Stimulated activated CD4-positive, alpha-beta T cell treated with anti-CD3 and anti-CD28 coated beads, Interleukin-2, amount 100 ng/mL, for 4 hours (primary cell): ENCODE data around the gene ALDH3B2.
"Not testable (repeated sequence)": the region's sequence is repeated elsewhere in the genome, so short reads cannot be mapped to it uniquely, and the experiment has no call there.

ENCODE experiments used
- DNase-seq: peaks from one replicate; pipeline ENCODE4 v3.0.0-alpha.2; 2020; ENCODE audit warnings: low read depth

The ALDH3B2 gene

GRCh38 chr11:67642173-67643120 lies 32.0 kb downstream of the ALDH3B2 start:
- no peak for DNase-seq

DNA sequence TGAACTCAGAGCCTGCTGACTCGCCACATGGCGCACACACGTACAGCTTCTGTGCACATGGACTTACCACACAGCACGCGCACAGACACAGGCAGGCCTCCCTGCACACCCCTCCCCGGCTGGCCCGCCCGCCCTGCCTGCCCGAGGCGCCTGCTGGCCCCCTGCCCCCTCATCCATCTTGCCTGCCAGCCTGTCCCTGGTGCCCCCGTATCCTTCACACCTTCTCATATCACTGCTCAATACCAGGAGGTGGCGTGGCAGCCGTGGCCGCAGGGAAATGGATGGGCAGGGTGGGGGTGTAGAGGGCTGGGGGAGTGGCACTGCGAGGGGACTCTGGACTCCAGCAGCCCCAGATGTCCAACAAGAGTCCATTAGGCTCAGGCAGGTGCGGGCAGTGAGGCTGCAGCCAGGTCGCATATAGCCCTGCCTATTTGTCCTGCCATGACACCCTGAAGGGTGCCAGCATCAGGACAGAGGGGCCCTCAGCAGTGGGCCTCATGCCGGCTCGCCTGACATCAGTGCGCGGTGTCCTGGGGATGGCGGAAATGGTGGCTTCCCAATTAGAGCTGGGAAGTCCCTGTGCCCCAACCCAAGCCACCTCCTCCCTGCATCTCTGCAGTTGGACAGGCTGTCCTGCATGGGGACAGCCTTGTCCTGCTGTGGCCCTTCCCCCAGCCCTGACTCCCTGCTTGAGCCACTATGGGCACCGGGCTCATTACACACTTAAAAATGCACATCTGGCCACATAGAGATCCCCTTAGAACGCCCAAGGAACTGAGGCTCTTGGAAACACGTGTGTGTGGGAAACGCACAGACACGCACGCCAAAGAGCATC lies 32.9 kb downstream of the ALDH3B2 start:
- no peak for DNase-seq

GRCh38 chr11:67640758-67641337 lies 33.6 kb downstream of the ALDH3B2 start:
- no peak for DNase-seq

DNA sequence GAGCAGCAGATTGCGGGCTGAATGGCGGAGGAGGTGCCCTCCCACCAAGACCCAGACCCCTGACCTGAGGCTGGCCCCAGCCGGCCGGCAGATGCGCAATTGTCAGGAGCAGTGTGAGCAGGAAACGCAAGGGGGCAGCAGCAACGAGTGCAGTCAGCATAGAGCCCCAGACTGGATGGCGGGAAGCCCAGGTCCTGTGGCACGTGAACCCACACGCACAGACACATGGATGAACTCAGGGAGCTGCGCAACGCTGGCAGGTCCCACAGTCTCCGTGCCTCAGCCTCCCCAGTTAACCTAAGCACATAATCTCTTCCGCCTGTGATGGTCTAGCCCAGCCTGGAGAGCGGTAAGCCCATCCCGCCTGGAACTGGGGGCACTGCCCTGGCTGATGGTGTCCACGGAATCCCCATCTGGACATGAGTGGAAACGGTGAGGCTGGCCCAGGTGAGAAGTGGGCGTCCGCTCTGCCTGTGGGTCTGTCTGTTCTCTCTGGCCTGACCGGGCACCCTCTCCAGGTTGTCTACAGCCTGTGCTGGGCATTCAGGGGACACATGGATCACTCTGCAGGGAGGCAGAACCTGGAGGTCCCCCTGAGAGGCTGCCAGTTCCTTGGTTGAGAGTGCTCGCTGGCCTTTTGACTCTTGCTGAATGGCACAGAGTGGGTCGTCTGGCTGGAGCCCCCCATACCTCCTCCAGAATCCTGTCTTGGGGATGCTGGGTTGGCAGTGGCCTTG lies 34.2 kb downstream of the ALDH3B2 start:
- DNase-seq = peak; percentile 38

DNA sequence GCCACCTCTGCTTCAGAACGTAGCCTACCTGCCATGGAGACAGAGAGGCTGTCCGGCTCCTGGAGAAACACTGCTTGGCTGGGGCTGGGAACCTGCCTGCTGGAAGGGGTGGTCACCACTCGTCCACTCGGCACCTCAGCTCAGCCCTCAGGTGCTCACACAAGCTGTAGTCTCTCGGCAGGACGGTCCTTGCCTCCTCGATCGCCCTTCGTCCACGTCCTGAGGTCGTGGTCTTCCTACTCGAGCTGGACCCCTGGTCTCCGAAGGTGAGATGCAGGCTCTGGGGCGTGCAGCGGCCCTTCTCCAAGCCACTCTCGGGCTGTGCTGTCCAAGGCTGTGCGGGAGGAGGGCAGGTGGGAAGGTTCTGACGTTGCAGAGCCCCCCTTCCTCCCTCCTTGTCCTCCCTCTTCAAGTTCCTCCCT lies 35.0 kb downstream of the ALDH3B2 start, which contains the start of gene TBX10:
Gene TBX10, minus strand, starts transcription at position 326 of the 422 bp plus-strand sequence. Its CDS starts 291 bp downstream, at position 35.
- no peak for DNase-seq

DNA sequence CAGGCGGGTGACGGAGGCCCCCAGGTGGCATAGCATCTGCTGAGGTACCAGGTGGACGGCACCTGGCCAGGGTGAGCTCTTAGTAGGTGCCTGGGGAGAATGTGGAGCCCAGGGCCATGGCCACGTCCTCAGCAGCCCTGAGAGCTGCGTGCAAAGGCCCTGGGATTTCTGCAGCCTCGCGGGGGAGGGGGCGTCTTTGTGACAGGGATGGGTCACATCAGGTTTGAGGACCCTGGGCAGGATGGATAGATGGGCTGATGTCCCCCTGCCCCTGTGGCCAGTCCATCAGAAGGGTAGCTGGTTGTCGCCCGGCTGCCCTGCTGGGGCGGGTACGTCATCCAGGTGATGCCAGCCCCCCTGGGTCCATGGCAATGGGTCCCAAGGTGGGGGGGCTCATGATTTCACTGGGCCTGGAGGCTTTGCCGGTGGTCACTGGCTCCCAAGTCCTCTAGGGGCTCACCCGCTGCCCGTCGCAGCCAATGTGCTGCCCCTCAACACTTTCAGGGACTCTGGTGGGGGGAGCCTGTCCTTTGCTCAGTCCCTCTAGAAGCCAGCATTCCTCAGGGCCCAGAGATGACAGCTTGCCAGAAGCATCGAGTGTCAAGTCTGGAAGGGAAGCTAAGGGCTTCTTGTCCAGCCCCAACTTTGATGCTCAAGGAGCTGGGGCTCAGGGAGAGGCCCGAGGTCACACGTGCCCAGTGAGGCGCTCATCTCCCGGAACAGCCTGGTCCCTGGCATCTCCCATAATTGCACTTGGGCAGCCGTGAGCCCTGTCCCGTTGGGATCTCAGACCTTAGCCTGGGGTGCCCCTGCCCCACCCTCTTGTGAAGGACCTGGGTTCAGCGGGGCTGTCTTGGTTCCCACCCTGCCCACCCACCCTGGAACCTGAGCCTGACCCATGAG lies 35.6 kb downstream of the ALDH3B2 start:
- DNase-seq = no peak

DNA sequence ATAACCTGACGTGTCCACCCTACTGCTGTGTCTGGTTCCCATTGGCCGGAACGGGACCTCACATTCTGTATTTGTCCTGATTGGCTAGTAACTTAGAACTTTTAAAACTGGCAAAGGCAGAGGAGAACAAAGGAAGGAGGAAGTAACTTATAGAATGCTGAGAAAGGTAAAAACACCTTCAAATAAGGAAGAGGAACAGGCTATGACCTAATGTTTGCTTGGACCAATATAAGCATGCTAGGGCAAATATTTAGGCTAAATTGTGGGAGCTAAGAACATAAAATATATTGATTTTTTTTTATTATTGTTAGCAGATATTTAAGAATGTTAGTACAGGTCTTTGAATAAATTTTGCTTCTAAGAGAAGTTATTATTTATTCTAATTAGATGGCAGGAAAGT lies 37.0 kb downstream of the ALDH3B2 start:
- not testable (repeated sequence) for DNase-seq

- DNase-seq = no peak
Observed at GRCh38 chr11:67636962-67637361, 37.5 kb downstream of the ALDH3B2 start.

GRCh38 chr11:67635231-67635521 lies 39.2 kb downstream of the ALDH3B2 start:
- DNase-seq = no peak

DNA sequence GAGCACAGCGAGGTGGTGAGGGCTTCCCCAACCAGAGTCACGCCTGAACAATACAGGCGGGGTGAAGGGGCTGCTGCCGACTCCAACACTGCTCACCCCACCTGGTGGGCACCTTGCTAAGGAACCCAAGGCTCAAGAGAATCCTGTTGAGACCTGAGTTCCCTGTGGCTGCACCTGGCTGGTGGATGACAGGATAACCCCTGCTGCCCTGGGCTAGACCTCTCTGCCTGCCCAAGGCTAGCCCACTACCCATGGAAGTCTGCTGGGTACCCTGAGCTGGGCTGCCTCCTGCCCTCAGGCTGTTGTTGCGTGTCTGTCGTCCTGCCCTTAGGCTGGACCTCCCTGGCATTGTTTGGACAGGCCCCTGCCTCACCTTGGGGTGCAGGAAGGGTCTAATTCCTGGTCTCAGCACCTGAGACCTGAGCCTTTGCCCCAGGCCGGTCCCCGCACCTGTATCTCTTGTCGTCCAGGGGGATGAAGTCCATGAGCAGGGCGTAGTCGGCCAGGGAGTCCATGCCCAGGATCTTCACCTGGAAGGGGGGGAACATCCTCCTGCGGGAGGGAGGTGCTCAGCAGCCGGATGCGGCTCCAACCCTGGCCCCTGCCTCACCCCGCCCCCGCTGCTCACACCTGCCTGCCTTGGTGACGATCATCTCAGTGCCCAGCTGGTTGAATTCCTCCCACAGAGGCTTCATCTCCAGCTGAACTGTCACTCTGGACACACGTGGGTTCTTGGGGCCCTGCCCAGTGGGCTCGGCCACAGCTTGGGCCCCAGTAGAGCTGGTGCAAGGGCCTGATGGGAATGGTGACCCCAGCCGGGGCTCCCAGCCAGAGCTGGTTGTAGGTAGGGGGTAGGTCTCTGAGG lies 39.8 kb downstream of the ALDH3B2 start:
- DNase-seq = no peak

- DNase-seq = no peak
Observed at GRCh38 chr11:67633758-67634365, 40.6 kb downstream of the ALDH3B2 start.

- no peak for DNase-seq
Observed at GRCh38 chr11:67632982-67633755, 41.3 kb downstream of the ALDH3B2 start.

GRCh38 chr11:67632175-67632981 lies 42.0 kb downstream of the ALDH3B2 start:
- no peak for DNase-seq

GRCh38 chr11:67631853-67632174 lies 42.6 kb downstream of the ALDH3B2 start:
- DNase-seq = no peak

DNA sequence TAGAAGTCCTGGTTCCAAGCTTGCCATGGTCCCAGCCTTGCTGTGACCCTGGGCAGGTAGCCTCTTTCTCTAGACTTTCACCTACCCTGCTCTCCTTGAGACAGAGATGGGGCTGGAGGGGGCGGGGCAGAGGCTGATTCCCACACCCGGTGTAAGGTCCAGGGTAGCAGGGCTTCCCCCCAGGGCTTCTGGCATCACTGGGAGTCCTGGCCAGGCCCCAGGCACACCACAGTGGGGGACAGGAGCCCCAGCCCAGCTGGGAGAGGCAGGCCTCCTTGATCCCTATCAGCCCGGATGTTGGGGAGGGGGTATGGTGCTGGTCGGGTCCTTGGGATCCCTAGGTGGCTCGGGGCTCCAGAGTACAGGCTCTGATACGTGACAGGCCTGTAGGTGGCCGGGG lies 43.0 kb downstream of the ALDH3B2 start:
- no peak for DNase-seq

GRCh38 chr11:67630943-67631331 lies 43.5 kb downstream of the ALDH3B2 start:
- DNase-seq = no peak

- DNase-seq = no peak
Observed at GRCh38 chr11:67630228-67630942, 44.0 kb downstream of the ALDH3B2 start.
